MM.1S (cell line): ENCODE data around the gene MROH2A.

Source experiments
- CTCF ChIP-seq: fragments of 300-600 bp; sonication (generic); IDR thresholded peaks from 2 replicates; pipeline ENCODE4 v1.5.1; 2016; ENCODE audit warnings: antibody characterized with exemption, low read length, mixed read lengths
- EZH2 ChIP-seq: fragments of 300-600 bp; sonication (generic); optimal IDR thresholded peaks from 2 replicates; pipeline ENCODE3; 2017; ENCODE audit warnings: low read depth, mild to moderate bottlenecking, antibody characterized with exemption, low read length, mixed read lengths

- TF ChIP-seq CTCF, result no peak
- no peak for TF ChIP-seq EZH2
Measured at GRCh38 chr2:233815861-233816260, 37.7 kb downstream of the MROH2A start.
